Spleen (tissue), 7 donors: ENCODE measurements around the gene SORCS2.

ENCODE experiments used
- CTCF ChIP-seq, 11 experiments: fragments of 200-600 bp in 7 of 11; fragments of 450-650 bp in 4 of 11; sonication (generic) in 4 of 11; IDR thresholded peaks in 8 of 11; conservative IDR thresholded peaks in 3 of 11; 1 replicate in 7 of 11; 2 replicates in 4 of 11; pipeline versions ENCODE4 v1.4.0 to v1.8.0; 2016 to 2021; ENCODE audit warnings: antibody characterized with exemption in 11 of 11, inconsistent platforms in 4 of 11, mild to moderate bottlenecking in 1 of 11
- POLR2A ChIP-seq, 3 donors: fragments of 450-650 bp; IDR thresholded peaks; one replicate each; pipeline ENCODE4 v1.5.1; 2017; ENCODE audit warnings: antibody characterized with exemption in 3 of 3, mild to moderate bottlenecking in 1 of 3
- donor health status: DM: no; HTN: no; CAD: no; lungs with moderate emphysema.
- donor health status: DM: no; HTN: no; CAD: no.
- donor health status: DM: no; HTN: no; CAD: no.

GRCh38 chr4:7435471-7436061 is 243.2 kb downstream of the SORCS2 start:
- TF ChIP-seq CTCF (IDR thresholded peaks at IDR 0.05 in 8 of 11, conservative IDR thresholded peaks at IDR 0.05 in 3 of 11) (no peak), POLR2A (IDR thresholded peaks at IDR 0.05) (no peak)
